Measurements from ENCODE around the gene OR6C6.

Gene OR6C6

GRCh38 chr12:55314043-55314442 lies 17.7 kb upstream of the OR6C6 start, which contains the start of gene OR6C1:
Gene OR6C1 (plus strand): TSS chr12:55314343. CDS start chr12:55320600, 6,257 bp downstream.
- no peaks in the 10 kb centered on the region for H3K9me3 ChIP-seq (ENCODE audit: severe bottlenecking)
- DNase-seq (ENCODE audit: low spot score) (no peak), ATAC-seq (ENCODE audit: low read depth) (no peak)
- H3K27me3 ChIP-seq (ENCODE audit: insufficient read depth, poor library complexity, severe bottlenecking): peaks cover 14% of the 10 kb centered on the region
- no peak for TF ChIP-seq CTCF (IDR thresholded peaks at IDR 0.05; ENCODE audit: poor library complexity, severe bottlenecking)
- H3K27ac ChIP-seq (ENCODE audit: poor library complexity, severe bottlenecking): no peak within 1 kb of the TSS
- H3K4me1 ChIP-seq (ENCODE audit: insufficient read depth, poor library complexity, severe bottlenecking): no peaks in the 10 kb centered on the region
- no peak within 1 kb of the TSS for H3K4me3 ChIP-seq (ENCODE audit: severe bottlenecking)
- no peaks in the 10 kb centered on the region for H3K36me3 ChIP-seq (ENCODE audit: low read depth)

- Histone ChIP-seq H3K36me3 (ENCODE audit: low read depth) (no peaks in the 10 kb centered on the region), H3K27ac (ENCODE audit: poor library complexity, severe bottlenecking) (no peak overlapping the region), H3K27me3 (ENCODE audit: insufficient read depth, poor library complexity, severe bottlenecking) (peaks cover 12% of the 10 kb centered on the region), H3K4me3 (ENCODE audit: severe bottlenecking) (no peak overlapping the region), H3K4me1 (ENCODE audit: insufficient read depth, poor library complexity, severe bottlenecking) (no peaks in the 10 kb centered on the region), H3K9me3 (ENCODE audit: severe bottlenecking) (no peaks in the 10 kb centered on the region)
- ATAC-seq (ENCODE audit: low read depth) (no peak), DNase-seq (ENCODE audit: low spot score) (no peak)
- no peak for TF ChIP-seq CTCF (IDR thresholded peaks at IDR 0.05; ENCODE audit: poor library complexity, severe bottlenecking)
These were observed 6.4 kb downstream of the OR6C6 start for GRCh38 chr12:55289999-55290398.

- DNase-seq (ENCODE audit: low spot score): no peak
- TF ChIP-seq CTCF (IDR thresholded peaks at IDR 0.05; ENCODE audit: poor library complexity, severe bottlenecking): no peak
- no peaks in the 10 kb centered on the region for H3K4me1 ChIP-seq (ENCODE audit: insufficient read depth, poor library complexity, severe bottlenecking)
- no peaks in the 10 kb centered on the region for H3K36me3 ChIP-seq (ENCODE audit: low read depth)
- H3K27me3 ChIP-seq (ENCODE audit: insufficient read depth, poor library complexity, severe bottlenecking): peaks cover 26% of the 10 kb centered on the region
- ATAC-seq (ENCODE audit: low read depth): no peak
- H3K9me3 ChIP-seq (ENCODE audit: severe bottlenecking): no peaks in the 10 kb centered on the region
- H3K4me3 ChIP-seq (ENCODE audit: severe bottlenecking): no peak overlapping the region
- H3K27ac ChIP-seq (ENCODE audit: poor library complexity, severe bottlenecking): no peak overlapping the region
These were observed 15.4 kb downstream of the OR6C6 start for GRCh38 chr12:55280991-55281390.

- no peak for TF ChIP-seq CTCF (IDR thresholded peaks at IDR 0.05; ENCODE audit: poor library complexity, severe bottlenecking)
- Histone ChIP-seq H3K4me1 (ENCODE audit: insufficient read depth, poor library complexity, severe bottlenecking) (no peaks in the 10 kb centered on the region), H3K27ac (ENCODE audit: poor library complexity, severe bottlenecking) (no peak overlapping the region), H3K36me3 (ENCODE audit: low read depth) (no peaks in the 10 kb centered on the region), H3K4me3 (ENCODE audit: severe bottlenecking) (no peak overlapping the region), H3K9me3 (ENCODE audit: severe bottlenecking) (peaks cover 2% of the 10 kb centered on the region), H3K27me3 (ENCODE audit: insufficient read depth, poor library complexity, severe bottlenecking) (peaks cover 5% of the 10 kb centered on the region)
- DNase-seq (ENCODE audit: low spot score): no peak
- ATAC-seq (ENCODE audit: low read depth): no peak
These were observed 38.1 kb downstream of the OR6C6 start for GRCh38 chr12:55258303-55258702.

GRCh38 chr12:55256831-55257230 lies 39.5 kb downstream of the OR6C6 start:
- no peak for DNase-seq (ENCODE audit: low spot score)
- Histone ChIP-seq H3K27me3 (ENCODE audit: insufficient read depth, poor library complexity, severe bottlenecking) (peaks cover 7% of the 10 kb centered on the region), H3K27ac (ENCODE audit: poor library complexity, severe bottlenecking) (no peak overlapping the region), H3K36me3 (ENCODE audit: low read depth) (no peaks in the 10 kb centered on the region), H3K9me3 (ENCODE audit: severe bottlenecking) (no peaks in the 10 kb centered on the region), H3K4me3 (ENCODE audit: severe bottlenecking) (no peak overlapping the region), H3K4me1 (ENCODE audit: insufficient read depth, poor library complexity, severe bottlenecking) (no peaks in the 10 kb centered on the region)
- ATAC-seq (ENCODE audit: low read depth): no peak
- no peak for TF ChIP-seq CTCF (IDR thresholded peaks at IDR 0.05; ENCODE audit: poor library complexity, severe bottlenecking)

Measured in RWPE2 (cell line).